Measurements from ENCODE around the gene RPL7A.
"Not testable (repeated sequence)": the region's sequence is repeated elsewhere in the genome, so short reads cannot be mapped to it uniquely, and the experiment has no call there.

The RPL7A gene

DNA sequence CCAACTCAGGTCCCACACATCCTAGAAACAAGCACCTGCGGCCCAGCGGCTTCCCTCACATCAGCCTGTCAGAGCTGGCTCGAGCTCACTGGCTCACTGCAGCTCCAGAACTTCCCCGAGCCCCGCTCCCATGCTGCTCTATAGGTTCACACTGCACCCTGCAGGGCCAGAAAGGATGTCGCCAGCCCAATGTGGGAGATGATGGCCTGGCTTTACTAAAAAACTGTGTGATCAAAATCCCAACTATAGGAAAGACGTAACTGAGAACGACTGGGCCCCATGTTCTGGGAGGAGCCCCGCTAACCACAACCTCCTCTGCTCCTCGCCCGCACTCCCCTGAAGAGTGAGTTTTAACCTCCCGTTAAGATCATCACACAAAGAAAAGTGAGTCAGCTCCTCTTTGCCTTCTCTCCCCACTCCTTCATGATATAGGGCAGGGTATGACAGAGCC lies 23.3 kb downstream of the RPL7A start:
- no peak for DNase-seq

DNA sequence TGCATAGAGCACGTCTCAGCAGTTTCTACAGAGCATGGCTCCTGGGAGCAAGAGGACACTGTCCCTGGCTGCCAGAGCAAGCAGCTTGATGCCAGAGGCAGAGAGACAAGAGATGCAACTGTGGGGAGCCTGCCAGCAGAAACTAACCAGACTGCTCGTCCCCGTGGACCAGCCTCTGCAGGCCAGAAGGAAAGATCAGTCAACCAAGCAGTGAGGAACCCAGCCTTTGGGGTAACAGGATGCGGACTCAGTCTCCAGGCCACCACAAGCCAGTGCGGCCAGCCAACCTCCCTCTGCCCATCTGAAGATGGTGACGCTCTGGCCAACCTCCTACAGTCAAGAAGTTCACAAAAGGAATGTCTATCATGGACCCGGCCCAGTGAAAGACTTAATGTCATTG lies 24.1 kb downstream of the RPL7A start:
- DNase-seq, result no peak

DNA sequence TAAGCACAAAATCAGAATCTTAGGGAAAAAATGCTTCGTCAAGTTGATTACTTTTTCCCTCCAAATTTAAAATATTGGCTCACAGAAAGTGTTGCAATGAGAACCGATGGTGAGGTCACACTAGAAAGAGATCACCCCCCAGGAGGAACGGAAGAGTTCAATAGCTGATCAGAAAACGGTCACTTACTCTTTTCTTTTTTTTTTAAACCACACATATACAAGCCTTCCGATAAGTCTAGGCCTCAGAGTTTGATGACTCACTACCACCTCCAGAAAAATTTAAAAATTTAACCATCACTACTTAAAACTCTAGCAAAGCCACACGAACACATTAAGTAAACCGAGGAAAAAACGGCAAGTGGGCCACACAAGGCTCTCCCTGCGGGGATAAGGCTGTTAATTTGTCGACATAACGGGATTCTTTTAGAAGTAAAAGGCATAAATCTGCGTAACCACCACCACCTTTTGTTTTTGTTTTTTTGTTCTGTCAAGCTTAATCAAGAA lies 26.6 kb downstream of the RPL7A start:
- DNase-seq, result no peak

DNA sequence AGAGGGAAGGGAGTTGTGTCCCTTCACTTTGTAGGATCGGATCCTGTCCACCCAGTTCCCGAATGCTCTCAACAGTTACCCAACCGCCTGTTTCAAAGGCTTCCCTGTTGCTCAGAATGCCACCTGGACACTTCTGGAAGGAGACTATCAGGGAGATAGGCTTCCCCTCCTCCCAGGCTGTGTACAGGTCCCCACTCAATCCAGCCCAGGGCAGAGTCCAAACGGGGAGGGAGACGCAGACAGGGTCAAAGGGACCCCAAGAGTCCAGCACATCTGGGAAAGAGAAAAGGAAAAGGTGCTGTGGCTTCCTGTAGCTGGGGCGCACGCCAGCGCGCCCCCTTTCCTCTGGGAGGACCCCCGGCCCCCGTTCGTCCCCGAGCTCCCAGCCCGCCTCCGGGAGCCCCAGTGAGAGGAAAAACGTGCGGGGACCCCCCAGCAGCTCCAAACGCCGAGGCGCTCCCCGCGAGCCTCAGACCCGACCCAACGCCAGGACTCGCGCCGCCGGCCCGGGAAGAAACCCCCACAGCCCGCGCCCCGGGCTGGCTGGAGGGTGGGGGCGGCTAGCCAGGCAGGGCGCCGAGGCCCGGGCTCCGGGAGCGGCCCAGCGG lies 27.2 kb downstream of the RPL7A start:
- DNase-seq, result no peak

DNA sequence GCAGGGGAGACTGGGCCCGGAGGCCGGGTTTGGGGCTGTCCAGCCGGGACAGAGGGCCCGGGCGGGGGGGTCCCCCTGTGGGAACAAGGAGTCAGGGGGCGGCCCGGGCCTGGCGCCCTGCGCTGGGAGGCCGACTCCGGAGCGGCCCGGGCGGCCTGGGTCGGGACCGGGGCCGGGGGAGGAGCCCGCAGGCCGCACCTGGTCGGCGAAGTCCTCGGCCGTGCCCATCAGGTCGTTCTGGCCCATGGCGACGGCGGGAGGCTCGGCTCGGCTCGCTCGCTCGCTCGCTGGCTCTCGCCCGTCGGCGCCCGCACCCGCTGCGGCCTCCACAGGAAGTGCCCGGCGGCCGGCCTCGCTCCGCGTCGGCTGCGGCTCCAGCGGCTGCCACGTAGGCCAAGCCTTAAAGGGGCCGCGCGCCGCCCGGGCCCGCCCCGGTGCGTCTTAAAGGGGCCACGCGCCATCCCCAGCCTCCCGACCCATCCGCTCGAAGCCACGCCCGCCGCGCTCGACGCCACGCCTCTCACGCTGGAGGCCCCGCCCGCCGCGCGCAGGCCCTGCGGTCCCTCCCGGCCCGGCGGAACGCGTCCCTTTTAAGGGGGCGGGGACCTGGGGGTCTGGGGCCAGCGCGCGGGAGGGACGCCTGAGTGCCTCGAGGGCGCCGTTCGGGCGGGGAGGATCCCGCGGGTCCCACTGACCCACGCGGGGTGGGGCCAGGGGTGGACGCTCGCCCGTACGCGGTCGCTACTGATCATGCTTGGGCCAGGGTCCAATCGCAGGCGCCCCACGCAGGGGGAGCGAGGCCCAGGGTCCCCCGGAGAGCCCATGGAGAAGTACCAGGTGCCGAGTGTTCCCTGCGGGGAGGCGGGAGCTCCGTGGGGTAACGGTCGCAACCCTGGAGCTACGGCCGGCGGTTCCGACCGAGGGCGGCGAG lies 28.0 kb downstream of the RPL7A start, which contains the start of the genes STKLD1 and SURF4:
Gene STKLD1 (plus strand): TSS at position 643 of the 931 bp plus-strand sequence. CDS start 108 bp downstream, at position 751.
Gene SURF4 (minus strand): TSS at position 337 of the 931 bp plus-strand sequence. CDS start 91 bp downstream, at position 246.
- peak; percentile 15 for DNase-seq

DNA sequence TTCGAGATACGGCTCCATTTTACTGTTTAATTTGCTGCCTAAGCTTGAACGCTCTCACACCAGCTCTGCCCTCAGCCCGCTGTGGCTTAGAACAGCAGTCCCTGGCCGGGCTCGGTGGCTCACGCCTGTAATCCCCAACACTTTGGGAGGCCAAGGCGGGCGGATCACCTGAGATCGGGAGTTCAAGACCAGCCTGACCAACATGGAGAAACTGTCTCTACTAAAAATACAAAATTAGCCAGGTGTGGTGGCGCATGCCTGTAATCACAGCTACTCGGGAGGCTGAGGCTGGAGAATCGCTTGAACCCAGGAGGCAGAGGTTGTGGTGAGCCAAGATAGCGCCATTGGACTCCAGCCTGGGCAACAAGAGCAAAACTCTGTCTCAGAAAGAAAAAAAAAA lies 29.3 kb downstream of the RPL7A start:
- not testable (repeated sequence) for DNase-seq

DNA sequence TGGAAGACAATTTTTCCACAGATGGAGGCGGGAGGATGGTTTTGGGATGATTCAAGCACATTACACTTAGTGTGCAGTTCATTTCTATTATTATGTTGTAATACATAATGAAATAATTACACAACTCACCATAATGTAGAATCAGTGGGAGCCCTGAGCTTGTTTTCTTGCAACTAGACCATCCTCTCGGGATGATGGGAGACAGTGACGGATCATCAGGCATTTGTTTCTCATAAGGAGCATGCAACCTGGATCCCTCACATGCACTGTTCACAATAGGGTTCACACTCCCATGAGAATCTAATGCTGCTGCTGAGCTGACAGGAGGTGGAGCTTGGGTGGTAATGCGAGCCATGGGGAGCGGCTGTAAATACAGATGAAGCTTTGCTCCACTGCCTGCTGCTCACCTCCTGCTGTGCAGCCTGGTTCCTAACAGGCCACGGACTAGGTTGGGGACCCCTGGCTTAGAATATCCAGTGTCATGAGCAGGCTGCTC lies 29.8 kb downstream of the RPL7A start:
- DNase-seq, result no peak

DNA sequence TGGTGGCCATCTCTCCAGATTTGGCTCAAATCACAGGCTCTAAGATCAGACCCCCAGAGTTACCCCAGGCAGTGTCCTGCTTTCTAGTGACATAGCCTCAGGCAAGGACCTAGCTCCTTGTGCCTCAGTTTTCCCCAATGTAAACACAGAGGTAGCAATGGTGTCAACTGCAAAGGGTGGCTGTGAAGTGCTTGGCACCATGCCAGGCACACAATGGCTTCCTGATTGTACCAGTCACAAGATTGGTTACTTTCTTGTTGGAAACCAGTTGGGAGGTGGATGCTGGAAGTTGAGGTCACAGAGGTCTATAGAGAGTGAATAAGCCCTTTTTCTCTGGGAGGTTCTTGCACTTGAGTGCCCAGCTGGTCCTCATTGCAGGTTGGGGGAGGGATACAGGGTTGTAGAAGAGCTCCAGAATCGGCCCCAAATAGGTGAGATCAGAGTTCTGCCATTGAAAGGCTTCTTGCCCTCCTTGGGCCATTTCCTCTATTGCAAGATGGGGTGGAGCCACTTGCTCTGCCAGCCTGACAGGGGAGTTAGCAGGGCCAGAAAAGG lies 30.5 kb downstream of the RPL7A start:
- DNase-seq, result no peak

DNA sequence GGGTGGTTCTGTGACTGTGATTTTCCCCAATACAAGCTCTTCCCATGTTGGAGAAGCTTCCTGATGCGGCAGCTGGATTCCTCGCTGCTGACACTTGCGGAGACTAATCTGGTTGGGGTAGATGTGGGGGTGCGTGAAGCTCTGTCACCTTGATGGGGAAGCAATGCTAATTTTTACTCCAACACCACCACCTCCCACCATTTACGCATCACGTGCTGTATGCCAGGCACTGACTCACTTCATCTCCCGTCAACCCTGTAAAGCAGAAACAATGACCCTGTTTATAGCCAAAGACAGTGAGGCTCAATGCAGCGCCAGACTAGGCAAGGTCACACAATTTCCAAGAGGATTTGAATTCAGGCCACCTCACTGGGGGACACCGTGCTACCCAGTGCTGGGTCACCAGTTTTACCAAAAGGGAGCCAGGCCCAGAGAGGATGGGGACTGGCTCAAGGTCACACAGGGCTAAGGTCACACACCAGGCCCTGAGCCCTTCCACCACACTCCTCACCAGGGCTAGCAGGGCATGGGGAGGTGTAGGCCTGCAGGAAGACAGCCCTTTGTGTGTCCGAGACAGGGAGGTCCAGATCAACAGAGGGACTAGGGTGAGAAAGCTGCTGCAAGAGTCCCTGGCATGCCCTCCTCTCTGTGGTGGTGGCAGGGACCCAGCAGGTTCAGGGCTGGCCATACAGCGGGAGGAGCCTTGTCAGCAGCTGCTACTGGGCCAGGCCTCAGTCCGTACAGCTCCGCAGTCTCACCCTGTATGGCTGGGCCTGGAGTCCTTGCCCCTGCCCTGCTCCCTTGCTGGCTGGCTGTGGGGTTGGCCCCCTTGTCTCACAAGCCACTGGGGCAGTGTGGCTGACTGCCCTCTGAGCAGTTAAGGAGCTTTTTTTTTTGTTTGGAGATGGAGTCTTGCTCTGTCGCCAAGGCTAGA lies 31.4 kb downstream of the RPL7A start:
- no peak for DNase-seq

DNA sequence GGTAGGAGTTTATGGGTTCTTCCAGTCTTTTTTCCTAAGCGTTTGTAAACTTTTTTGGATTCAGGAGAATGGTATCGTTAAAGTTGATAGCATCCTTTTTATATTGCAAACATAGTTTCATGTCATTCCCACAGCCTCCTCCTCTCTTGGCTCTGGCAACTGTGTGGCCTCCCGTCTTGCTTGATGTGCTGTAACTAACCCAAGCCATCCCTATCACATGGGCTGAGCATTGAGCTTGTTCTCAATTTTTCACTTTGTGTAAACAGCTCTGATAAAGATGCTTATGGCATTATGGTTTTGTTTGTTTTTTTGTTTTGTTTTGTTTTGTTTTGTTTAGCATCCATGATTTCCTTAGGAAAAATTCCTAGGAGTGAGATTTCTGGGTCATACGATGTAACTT lies 32.7 kb downstream of the RPL7A start:
- DNase-seq, result no peak

DNA sequence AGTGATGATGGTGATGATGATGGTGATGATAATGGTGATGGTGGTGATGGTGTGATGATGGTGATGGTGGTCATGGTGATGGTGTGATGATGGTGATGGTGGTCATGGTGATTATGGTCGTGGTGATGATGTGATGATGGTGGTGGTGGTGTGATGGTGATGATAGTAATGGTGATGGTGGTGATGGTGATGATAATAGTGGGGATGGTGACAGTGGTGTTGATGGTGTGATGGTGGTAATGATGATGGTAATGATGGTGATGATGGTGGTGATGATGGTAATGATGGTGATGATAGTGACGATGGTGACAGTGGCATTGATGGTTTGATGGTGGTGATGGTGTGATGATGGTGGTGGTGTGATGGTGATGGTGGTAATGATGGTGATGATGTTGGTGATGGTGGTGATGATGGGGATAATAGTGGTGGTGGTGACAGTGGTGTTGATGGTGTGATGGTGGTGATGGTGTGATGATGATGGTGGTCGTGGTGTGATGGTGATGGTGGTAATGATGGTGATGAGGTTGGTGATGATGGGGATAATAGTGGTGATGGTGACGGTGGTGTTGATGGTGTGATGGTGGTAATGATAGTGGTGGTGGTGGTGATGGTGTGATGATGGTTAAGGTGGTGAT lies 34.6 kb downstream of the RPL7A start:
- DNase-seq, result no peak

DNA sequence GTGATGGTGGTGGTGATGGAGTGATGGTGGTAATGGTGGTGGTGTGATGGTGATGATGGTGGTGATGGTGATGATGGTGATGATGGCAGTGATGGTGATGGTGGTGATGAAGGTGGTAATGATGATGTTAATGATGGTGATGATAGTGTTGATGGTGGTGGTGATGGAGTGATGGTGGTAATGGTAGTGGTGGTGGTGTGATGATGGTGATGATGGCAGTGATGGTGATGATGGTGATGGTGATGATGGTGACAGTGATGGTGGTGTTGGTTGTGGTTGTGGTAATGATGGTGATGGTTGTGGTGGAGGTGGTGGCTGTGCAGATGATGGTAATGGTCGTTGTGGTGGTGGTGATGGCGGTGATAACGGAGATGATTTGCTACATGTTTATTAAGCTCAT lies 35.4 kb downstream of the RPL7A start:
- no peak for DNase-seq

DNA sequence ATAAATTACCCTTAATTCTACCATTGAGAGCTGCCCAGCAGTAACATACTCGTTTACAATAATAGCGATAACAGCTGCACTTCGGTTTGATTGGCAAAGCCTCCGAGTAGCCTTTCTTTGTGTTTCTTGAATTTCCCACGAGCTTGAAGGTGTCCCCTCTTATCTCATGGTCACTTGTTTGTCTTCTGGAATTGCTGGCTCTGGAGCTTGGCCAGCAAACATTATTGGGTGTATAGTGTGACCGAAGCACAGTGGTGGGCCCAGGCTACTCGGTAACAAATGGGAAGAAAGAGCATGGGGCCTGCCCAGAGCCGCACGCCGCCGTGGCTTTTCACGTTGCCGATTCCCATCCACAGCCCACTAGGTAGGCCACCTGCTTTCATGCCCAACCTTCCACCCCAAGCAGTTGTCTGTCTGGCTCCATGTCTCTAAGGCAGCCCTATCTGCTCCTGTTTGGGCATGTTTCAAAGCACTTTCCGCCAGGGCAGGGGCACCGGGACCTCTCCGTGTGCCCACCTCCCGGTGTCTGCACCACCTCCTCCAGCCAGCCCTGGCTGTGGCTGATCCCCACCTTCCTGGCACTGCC lies 36.8 kb downstream of the RPL7A start:
- no peak for DNase-seq

DNA sequence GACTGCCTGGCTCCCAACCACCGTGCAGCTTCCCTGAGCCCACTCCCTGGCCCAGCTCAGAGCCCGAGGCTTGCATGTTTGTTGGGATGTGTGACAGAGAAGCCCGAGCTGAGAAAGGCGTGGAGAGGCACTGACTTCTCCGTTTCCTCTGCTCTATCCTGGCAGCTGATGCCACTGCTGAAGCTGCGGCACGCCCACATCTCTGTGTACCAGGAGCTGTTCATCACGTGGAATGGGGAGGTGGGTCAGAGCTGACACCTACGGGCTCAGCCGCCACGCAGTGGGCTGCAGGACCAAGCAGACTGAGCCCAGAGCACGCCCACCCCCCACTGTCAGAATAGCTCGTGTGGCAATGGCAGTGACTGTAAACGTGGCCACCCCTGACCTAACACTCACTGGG lies 37.4 kb downstream of the RPL7A start:
- no peak for DNase-seq

DNA sequence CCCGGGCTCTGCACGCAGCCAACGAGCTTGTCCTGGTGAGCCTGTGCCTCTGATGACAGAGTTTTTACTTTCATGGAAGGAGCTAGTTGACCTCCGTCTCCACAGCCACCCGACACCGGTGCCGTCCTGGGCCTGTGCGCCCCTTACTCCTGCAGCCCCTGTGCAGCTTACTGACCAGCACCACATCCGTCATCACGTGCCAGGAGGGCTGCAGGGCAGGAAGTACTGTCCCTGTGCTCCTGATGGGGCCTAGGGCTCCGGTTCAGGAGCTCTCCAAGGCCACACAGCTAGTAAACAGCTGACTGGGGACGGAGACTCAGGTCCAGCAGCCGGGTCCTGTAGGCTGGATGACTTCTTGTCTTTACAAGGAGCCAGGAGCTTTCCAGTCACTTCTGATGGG lies 38.3 kb downstream of the RPL7A start:
- DNase-seq, result no peak

DNA sequence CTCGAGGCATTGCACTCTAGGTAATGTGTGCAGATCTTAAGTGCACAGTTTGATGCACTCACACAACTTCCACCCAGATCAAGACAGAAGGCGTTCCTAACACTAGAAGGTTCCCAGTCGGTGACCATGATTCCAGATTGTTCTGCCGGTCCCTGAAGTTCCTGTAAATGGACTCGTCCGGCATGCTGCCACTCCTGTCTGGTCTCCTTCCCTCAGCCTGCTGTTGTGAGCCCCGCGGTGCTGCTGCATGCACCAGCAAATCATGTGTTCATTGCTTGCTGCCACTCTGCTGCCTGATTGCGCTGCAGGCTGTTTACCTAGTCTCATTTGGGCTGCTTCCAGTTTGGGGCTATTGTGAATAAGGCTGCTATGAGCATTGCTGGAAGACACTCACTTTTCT lies 39.7 kb downstream of the RPL7A start:
- no peak for DNase-seq

DNA sequence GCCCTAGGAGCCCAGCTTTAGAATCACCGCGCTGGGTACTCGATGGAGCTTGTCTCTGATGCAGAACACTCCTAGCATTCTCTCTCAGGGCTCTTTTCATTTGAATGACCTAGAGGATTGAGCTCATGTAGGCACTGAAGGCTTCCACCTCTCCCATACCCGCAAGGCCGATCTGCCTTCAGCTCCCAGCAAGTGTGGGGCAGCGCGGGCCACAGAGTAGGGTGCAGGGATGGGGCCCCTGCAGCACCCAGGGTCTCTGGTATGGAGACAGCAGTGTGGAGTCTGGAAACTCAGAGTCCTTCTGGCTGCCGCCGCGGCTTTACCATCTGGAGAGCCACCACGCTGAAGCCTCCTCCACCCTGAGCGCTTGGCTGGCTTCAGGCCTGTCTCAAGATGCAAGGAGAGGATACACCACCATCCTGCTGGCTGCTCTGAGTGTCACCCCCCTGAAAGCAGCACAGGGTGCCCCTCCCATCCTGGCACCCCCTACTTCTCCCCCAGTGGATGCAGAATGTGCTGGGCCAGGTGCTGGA lies 41.1 kb downstream of the RPL7A start:
- DNase-seq, result no peak

DNA sequence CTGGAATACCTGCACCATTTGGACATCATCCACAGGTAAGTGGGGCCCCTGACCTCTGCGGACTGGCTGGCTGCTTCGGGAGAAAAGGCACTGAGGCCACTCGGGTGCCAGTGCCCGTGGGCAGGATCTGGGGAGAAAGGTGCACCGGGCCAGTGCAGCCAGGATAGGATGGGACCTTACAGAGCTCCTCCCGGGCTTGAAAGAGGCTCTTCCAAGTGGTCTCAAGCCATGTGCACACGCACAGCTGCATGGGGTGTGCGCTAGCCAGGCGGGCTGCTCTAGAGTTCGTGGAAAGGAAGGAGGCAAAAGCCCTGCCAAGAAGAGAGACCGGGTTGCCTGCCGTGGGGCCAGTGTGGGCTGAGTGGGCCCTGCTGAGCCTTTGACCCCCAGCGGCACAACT lies 41.5 kb downstream of the RPL7A start:
- DNase-seq, result no peak

DNA sequence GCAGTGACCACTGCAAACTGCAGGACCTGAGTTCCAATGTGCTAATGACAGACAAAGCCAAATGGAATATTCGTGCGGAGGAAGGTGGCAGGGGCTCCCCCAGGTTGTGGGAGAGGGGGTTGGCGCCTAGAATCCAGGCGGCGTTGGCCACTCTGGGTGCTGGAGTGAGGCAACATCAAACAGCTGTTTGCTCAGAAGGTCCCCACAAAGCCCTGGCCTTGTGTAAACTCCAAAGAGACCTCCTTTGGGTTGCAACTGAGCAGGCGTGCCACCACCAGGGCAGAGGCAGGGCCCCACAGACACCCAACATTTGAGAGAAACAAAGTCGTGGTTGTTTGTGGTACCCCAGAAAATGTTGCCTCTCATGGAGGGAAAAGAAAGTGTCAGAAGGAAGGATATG lies 42.7 kb downstream of the RPL7A start:
- DNase-seq, result no peak

DNA sequence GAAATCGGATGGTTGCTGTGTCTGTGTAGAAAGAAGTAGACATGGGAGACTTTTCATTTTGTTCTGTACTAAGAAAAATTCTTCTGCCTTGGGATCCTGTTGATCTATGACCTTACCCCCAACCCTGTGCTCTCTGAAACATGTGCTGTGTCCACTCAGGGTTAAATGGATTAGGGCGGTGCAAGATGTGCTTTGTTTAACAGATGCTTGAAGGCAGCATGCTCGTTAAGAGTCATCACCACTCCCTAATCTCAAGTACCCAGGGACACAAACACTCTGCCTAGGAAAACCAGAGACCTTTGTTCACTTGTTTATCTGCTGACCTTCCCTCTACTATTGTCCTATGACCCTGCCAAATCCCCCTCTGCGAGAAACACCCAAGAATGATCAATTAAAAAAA lies 43.4 kb downstream of the RPL7A start:
- DNase-seq, result not testable (repeated sequence)

DNA sequence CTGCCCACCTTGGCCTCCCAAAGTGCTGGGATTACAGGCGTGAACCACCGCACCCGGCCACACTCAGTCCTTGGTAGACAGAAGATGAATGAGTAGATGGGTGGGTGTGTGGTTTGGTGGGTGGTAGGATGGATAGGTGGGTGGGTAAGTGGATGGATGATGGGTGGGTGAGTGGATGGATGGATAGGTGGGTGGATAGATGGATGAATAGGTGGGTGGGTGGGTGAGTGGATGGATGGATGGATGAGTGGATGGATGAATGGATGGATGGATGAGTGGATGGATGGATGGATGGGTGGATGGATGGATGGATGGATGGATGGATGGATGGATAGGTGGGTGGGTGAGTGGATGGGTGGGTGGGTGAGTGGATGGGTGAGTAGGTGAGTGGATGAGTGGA lies 44.3 kb downstream of the RPL7A start:
- not testable (repeated sequence) for DNase-seq

All from NCI-H187 treated with DMSO at 0.1 percent for 48 hours (cell line).